Natural killer cell (primary cell): ENCODE measurements around the gene APOBEC3A. TPM values are rescaled to one million over a fixed set of nuclear protein-coding genes. Genes with fewer than 3 reads are reported as not detected.
"Not testable (repeated sequence)": the region's sequence is repeated elsewhere in the genome, so short reads cannot be mapped to it uniquely, and the experiment has no call there.

Experiments used
- ATAC-seq, 3 donors: fragments of 150-1000 bp in 2 of 3; fragments of 200-7000 bp in 1 of 3; cut with Tn5 transposase; 1 replicate in 1 of 3; 2 replicates in 2 of 3; pipeline ENCODE4 v1.10.0; 2021; ENCODE audit warnings: mild to moderate bottlenecking in 2 of 3, moderate library complexity in 2 of 3
- DNase-seq, 2 donors: peaks; one replicate each; pipeline versions ENCODE4 v3.0.0 to v3.0.0-alpha.2; 2013 to 2021; ENCODE audit warnings: mixed read lengths in 1 of 2
- H3K27ac ChIP-seq: one replicate; pipeline ENCODE4 v1.5.1; 2013; ENCODE audit warnings: mild to moderate bottlenecking, low read length
- H3K27me3 ChIP-seq: one replicate; pipeline ENCODE4 v1.6.1; 2013; ENCODE audit warnings: low read length; ENCODE audit not compliant: control insufficient read depth, insufficient read depth
- H3K36me3 ChIP-seq: one replicate; pipeline ENCODE4 v1.6.1; 2013; ENCODE audit warnings: low read length; ENCODE audit not compliant: control insufficient read depth, insufficient read depth
- H3K4me1 ChIP-seq: one replicate; pipeline ENCODE4 v1.6.1; 2013; ENCODE audit warnings: low read length; ENCODE audit not compliant: control insufficient read depth, insufficient read depth
- H3K4me3 ChIP-seq: one replicate; pipeline ENCODE4 v1.5.1; 2013; ENCODE audit warnings: low read length
- H3K9me3 ChIP-seq: one replicate; pipeline ENCODE4 v1.6.1; 2013; ENCODE audit warnings: low read length; ENCODE audit not compliant: control insufficient read depth, insufficient read depth
- H3K27ac Mint-ChIP-seq, 2 donors: one replicate each; pipeline ENCODE4 v1.8.0; 2022; ENCODE audit warnings: mild to moderate bottlenecking in 2 of 2, mixed read lengths in 2 of 2, moderate library complexity in 1 of 2
- H3K27me3 Mint-ChIP-seq, 2 donors: one replicate each; pipeline ENCODE4 v1.8.0; 2022; ENCODE audit warnings: low read depth in 2 of 2, mixed read lengths in 2 of 2
- H3K36me3 Mint-ChIP-seq: one replicate; pipeline ENCODE4 v1.8.0; 2022; ENCODE audit warnings: mixed read lengths
- H3K4me1 Mint-ChIP-seq, 2 donors: one replicate each; pipeline ENCODE4 v1.8.0; 2022; ENCODE audit warnings: mixed read lengths in 2 of 2
- H3K4me3 Mint-ChIP-seq: one replicate; pipeline ENCODE4 v1.8.0; 2022; ENCODE audit warnings: mild to moderate bottlenecking, moderate library complexity, mixed read lengths
- H3K9me3 Mint-ChIP-seq, 2 donors: one replicate each; pipeline ENCODE4 v1.8.0; 2022; ENCODE audit warnings: mixed read lengths in 2 of 2
- CTCF ChIP-seq: fragments of 200-600 bp; IDR thresholded peaks from one replicate; pipeline ENCODE4 v1.8.0; 2022; ENCODE audit warnings: antibody characterized with exemption
- WGBS: methylation state at CpG from one replicate; pipeline ENCODE4 v1.1.7; 2013; ENCODE audit warnings: missing lambda C conversion rate; ENCODE audit not compliant: insufficient coverage; 5-methylcytosine and 5-hydroxymethylcytosine counted together
- intact Hi-C: fragments of 100-400 bp; cut with micrococcal nuclease; formaldehyde crosslinking; loops from one replicate; pipeline ENCODE4 v1.14.2; 2022
- total RNA-seq, 4 donors: library from RNA; stranded (reverse); fragments of 120-200 nt in 1 of 4; gene quantifications; one replicate each; pipeline versions ENCODE4 v1.2.3 to v1.2.4, GENCODE V29; 2013 to 2022

The APOBEC3A gene
- total RNA-seq, 3 donors from 2014 or later (not counting 1 experiment from before 2014, with no cell fraction given), result 0.66 to 48.1 (median 4.3) TPM

- H3K4me3 ChIP-seq, H3K9me3 ChIP-seq, H3K4me3 Mint-ChIP-seq, H3K36me3 Mint-ChIP-seq, H3K9me3 Mint-ChIP-seq, H3K27ac ChIP-seq, intact Hi-C loops, H3K4me1 Mint-ChIP-seq, H3K27ac Mint-ChIP-seq, DNase-seq, H3K27me3 ChIP-seq, ATAC-seq, H3K27me3 Mint-ChIP-seq, H3K36me3 ChIP-seq: not testable (repeated sequence)
- H3K4me1 ChIP-seq, result peaks cover 33% of the 10 kb centered on the region
- WGBS, result 71% methylated on average over 11 of the region's 11 CpGs
These were observed 5.9 kb downstream of the APOBEC3A start for GRCh38 chr22:38963291-38963738.

DNA sequence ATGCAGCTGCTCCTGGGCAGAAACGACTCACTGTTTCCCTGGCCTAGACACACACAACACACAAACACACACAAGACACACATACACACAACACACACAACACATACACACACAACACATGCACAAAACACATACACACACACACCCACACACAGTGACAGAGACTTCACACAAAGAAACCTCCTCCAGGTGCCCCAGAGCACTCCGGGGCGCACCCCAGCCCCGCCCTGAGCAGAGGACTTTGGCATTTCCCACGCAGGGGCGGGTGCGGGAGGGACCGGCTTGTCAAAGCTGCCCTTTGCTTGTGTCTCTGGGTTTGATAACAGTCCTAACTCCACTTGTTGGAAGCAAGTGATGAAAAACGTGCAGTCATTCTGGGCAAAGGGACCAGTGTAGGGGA lies 6.5 kb downstream of the APOBEC3A start:
- DNase-seq, result no peak
- no peak for TF ChIP-seq CTCF
- intact Hi-C loops, result no loop called here

GRCh38 chr22:38964306-38964705 lies 6.9 kb downstream of the APOBEC3A start:
- H3K4me1 Mint-ChIP-seq, result peaks cover 0 to 6% of the 10 kb centered on the region in 2 donors
- no peak overlapping the region for H3K27ac ChIP-seq
- no peak overlapping the region for H3K27ac Mint-ChIP-seq
- no peak overlapping the region for H3K4me3 ChIP-seq
- H3K4me3 Mint-ChIP-seq, result no peak overlapping the region
- TF ChIP-seq CTCF, result no peak
- H3K27me3 Mint-ChIP-seq, result no peaks in the 10 kb centered on the region
- no peak for DNase-seq
- H3K9me3 ChIP-seq, result no peaks in the 10 kb centered on the region
- H3K27me3 ChIP-seq, result no peaks in the 10 kb centered on the region
- H3K4me1 ChIP-seq, result peaks cover 32% of the 10 kb centered on the region
- H3K36me3 ChIP-seq, result no peaks in the 10 kb centered on the region
- no peaks in the 10 kb centered on the region for H3K9me3 Mint-ChIP-seq
- no peak for ATAC-seq
- intact Hi-C loops, result no loop called here
- H3K36me3 Mint-ChIP-seq, result no peaks in the 10 kb centered on the region
- 91% methylated on average over 7 of the region's 7 CpGs for WGBS

More for the DNA sequence above, 6.5 kb downstream of the APOBEC3A start:
- Histone ChIP-seq H3K27ac (no peak overlapping the region), H3K27me3 (no peaks in the 10 kb centered on the region), H3K4me3 (no peak overlapping the region), H3K4me1 (peaks cover 36% of the 10 kb centered on the region), H3K36me3 (no peaks in the 10 kb centered on the region), H3K9me3 (no peaks in the 10 kb centered on the region)
- no peaks in the 10 kb centered on the region for H3K9me3 Mint-ChIP-seq
- H3K27ac Mint-ChIP-seq, result no peak overlapping the region
- peaks cover 0 to 2% of the 10 kb centered on the region in 2 donors for H3K27me3 Mint-ChIP-seq
- H3K4me1 Mint-ChIP-seq, result peaks cover 0 to 6% of the 10 kb centered on the region in 2 donors
- WGBS, result 85% methylated on average over 9 of the region's 9 CpGs
- ATAC-seq, result no peak
- H3K36me3 Mint-ChIP-seq, result no peaks in the 10 kb centered on the region
- no peak overlapping the region for H3K4me3 Mint-ChIP-seq

GRCh38 chr22:38964989-38965388 lies 7.6 kb downstream of the APOBEC3A start:
- no peak for TF ChIP-seq CTCF
- no peak overlapping the region for H3K27ac Mint-ChIP-seq
- H3K4me3 ChIP-seq, result no peak overlapping the region
- peaks cover 0 to 6% of the 10 kb centered on the region in 2 donors for H3K4me1 Mint-ChIP-seq
- no peaks in the 10 kb centered on the region for H3K9me3 Mint-ChIP-seq
- ATAC-seq (no peak), DNase-seq (no peak)
- intact Hi-C loops, result no loop called here
- no peak overlapping the region for H3K27ac ChIP-seq
- no peaks in the 10 kb centered on the region for H3K27me3 ChIP-seq
- no peaks in the 10 kb centered on the region for H3K36me3 ChIP-seq
- no peak overlapping the region for H3K4me3 Mint-ChIP-seq
- H3K36me3 Mint-ChIP-seq, result no peaks in the 10 kb centered on the region
- peaks cover 26% of the 10 kb centered on the region for H3K4me1 ChIP-seq
- 72% methylated on average over 4 of the region's 4 CpGs for WGBS
- no peaks in the 10 kb centered on the region for H3K9me3 ChIP-seq
- no peaks in the 10 kb centered on the region for H3K27me3 Mint-ChIP-seq
